ENCODE results near the gene KCNS1.

The KCNS1 gene

DNA sequence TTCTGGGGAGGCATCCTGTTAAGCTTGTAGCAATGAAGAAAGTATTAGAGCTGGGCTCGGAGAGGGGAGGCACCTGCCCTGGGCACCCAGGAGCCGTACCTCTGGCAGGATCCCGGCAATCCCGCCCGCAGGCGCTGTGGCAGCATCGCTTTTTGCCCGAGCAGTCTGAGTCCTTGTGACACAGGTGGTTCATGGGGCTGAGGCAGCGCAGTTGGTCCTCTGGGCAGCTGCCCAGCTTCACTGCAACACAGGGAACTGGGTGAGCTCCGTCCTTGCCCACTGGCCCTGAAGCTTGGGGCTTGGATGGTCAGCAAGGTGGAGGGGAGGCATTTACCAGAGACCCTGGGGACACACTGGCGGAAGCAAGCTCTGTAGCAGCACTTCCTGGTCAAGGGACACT lies 9.4 kb upstream of the KCNS1 start:
- H3K4me1 ChIP-seq (ENCODE audit: control insufficient read depth, insufficient read depth, low read length, poor library complexity, severe bottlenecking): no peaks in the 10 kb centered on the region
- no peak overlapping the region for H3K27ac ChIP-seq (ENCODE audit: insufficient read depth, low read length, poor library complexity, severe bottlenecking)
- H3K27me3 ChIP-seq (replicated peaks; ENCODE audit: control insufficient read depth, insufficient read depth, low read length, poor library complexity, severe bottlenecking): no peaks in the 10 kb centered on the region
- no peak overlapping the region for H3K4me3 ChIP-seq (ENCODE audit: insufficient read depth, low read depth, low read length, poor library complexity, severe bottlenecking)
- H3K36me3 ChIP-seq (ENCODE audit: control insufficient read depth, insufficient read depth, low read length): no peaks in the 10 kb centered on the region
- no peak for DNase-seq
- no peaks in the 10 kb centered on the region for H3K9me3 ChIP-seq (ENCODE audit: control insufficient read depth, low read length)

DNA sequence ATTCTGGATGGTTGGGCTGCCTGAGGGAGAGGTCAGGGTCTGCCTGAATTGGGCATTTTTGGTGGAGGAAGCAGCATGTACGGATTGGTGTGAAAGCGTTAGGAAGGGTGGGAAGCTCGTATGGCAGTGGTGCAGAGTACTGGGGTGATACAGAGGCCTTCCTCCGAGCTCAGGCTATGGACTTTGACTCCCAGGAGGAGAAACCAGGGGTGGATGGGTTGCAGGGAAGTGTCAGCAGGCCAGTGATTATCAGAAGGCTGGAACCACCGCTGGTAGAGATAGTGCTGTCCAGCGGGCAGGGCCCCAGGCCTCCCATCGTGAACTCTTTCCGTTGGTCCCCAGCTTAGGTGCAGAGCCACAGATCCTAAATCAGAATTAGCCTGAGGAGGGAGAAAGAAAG lies 8.7 kb upstream of the KCNS1 start:
- Histone ChIP-seq H3K27ac (ENCODE audit: insufficient read depth, low read length, poor library complexity, severe bottlenecking) (no peak overlapping the region), H3K9me3 (ENCODE audit: control insufficient read depth, low read length) (no peaks in the 10 kb centered on the region), H3K4me3 (ENCODE audit: insufficient read depth, low read depth, low read length, poor library complexity, severe bottlenecking) (no peak overlapping the region), H3K4me1 (ENCODE audit: control insufficient read depth, insufficient read depth, low read length, poor library complexity, severe bottlenecking) (no peaks in the 10 kb centered on the region), H3K36me3 (ENCODE audit: control insufficient read depth, insufficient read depth, low read length) (no peaks in the 10 kb centered on the region), H3K27me3 (replicated peaks; ENCODE audit: control insufficient read depth, insufficient read depth, low read length, poor library complexity, severe bottlenecking) (no peaks in the 10 kb centered on the region)
- DNase-seq: no peak

DNA sequence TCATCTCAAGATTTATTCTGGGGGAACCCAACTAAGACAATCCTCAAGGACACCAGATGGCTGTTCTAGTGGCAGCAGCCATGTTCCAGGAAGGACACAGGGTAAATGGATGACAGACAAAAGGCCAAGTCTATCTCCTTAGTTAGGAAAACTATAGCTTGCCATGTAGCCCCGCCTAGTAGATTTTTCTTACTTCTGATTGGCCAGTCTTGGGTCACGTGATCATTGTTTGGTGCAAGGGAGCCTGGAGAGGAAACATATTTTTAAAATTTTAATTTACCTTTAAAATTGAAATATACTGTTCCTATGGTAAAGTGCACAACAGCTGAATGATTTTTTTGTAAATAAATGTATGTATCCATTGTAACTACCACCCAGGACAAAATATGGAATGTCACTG lies 4.4 kb upstream of the KCNS1 start:
- no peak for DNase-seq
- no peak overlapping the region for H3K27ac ChIP-seq (ENCODE audit: insufficient read depth, low read length, poor library complexity, severe bottlenecking)
- H3K36me3 ChIP-seq (ENCODE audit: control insufficient read depth, insufficient read depth, low read length): no peaks in the 10 kb centered on the region
- H3K4me3 ChIP-seq (ENCODE audit: insufficient read depth, low read depth, low read length, poor library complexity, severe bottlenecking): no peak overlapping the region
- no peaks in the 10 kb centered on the region for H3K9me3 ChIP-seq (ENCODE audit: control insufficient read depth, low read length)
- peaks cover 5% of the 10 kb centered on the region for H3K4me1 ChIP-seq (ENCODE audit: control insufficient read depth, insufficient read depth, low read length, poor library complexity, severe bottlenecking)
- H3K27me3 ChIP-seq (replicated peaks; ENCODE audit: control insufficient read depth, insufficient read depth, low read length, poor library complexity, severe bottlenecking): peaks cover 4% of the 10 kb centered on the region

DNA sequence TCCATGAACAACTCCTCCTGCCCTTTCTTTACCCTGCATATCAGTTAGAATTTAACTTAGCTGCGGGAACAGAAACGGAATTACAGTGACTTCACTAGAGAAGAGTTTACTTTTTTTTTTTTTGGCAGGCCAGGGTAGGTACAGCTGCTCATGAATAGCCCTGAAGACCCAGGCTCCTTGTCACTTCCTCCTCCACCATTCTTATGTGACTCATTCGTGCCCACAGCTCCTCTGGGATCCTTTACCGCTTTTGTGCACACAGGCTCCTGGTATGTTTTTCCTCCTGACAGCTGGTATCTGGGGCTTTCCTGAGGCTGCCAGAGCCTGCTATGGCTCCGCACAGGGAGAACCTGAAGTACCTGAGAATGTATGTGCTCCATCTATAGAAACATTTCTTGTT lies 3.9 kb upstream of the KCNS1 start:
- no peaks in the 10 kb centered on the region for H3K9me3 ChIP-seq (ENCODE audit: control insufficient read depth, low read length)
- H3K27ac ChIP-seq (ENCODE audit: insufficient read depth, low read length, poor library complexity, severe bottlenecking): no peak overlapping the region
- H3K27me3 ChIP-seq (replicated peaks; ENCODE audit: control insufficient read depth, insufficient read depth, low read length, poor library complexity, severe bottlenecking): peaks cover 4% of the 10 kb centered on the region
- DNase-seq: no peak
- peaks cover 5% of the 10 kb centered on the region for H3K4me1 ChIP-seq (ENCODE audit: control insufficient read depth, insufficient read depth, low read length, poor library complexity, severe bottlenecking)
- no peaks in the 10 kb centered on the region for H3K36me3 ChIP-seq (ENCODE audit: control insufficient read depth, insufficient read depth, low read length)
- no peak overlapping the region for H3K4me3 ChIP-seq (ENCODE audit: insufficient read depth, low read depth, low read length, poor library complexity, severe bottlenecking)

DNA sequence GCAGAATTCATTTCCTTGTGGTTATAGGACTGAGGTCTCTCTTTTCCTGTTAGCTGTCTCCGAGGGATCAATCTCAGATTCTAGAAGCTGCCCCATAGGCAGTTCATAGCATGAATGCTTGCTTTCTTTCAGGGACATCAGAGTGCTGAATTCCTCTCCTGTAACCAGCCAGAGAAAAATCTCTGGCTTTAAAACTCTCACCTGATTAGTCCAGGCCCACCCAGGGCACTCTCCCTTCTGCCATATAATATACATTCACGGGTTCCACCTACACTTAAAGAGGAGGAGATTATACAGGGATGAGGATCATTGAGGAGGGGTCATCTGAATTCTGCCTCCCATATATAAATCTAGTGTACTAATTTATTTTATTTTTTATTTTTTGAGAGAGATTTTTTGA lies 2.1 kb upstream of the KCNS1 start:
- Histone ChIP-seq H3K4me3 (ENCODE audit: insufficient read depth, low read depth, low read length, poor library complexity, severe bottlenecking) (no peak overlapping the region), H3K27ac (ENCODE audit: insufficient read depth, low read length, poor library complexity, severe bottlenecking) (no peak overlapping the region), H3K27me3 (replicated peaks; ENCODE audit: control insufficient read depth, insufficient read depth, low read length, poor library complexity, severe bottlenecking) (peaks cover 11% of the 10 kb centered on the region), H3K4me1 (ENCODE audit: control insufficient read depth, insufficient read depth, low read length, poor library complexity, severe bottlenecking) (peaks cover 7% of the 10 kb centered on the region), H3K36me3 (ENCODE audit: control insufficient read depth, insufficient read depth, low read length) (no peaks in the 10 kb centered on the region), H3K9me3 (ENCODE audit: control insufficient read depth, low read length) (no peaks in the 10 kb centered on the region)
- no peak for DNase-seq

DNA sequence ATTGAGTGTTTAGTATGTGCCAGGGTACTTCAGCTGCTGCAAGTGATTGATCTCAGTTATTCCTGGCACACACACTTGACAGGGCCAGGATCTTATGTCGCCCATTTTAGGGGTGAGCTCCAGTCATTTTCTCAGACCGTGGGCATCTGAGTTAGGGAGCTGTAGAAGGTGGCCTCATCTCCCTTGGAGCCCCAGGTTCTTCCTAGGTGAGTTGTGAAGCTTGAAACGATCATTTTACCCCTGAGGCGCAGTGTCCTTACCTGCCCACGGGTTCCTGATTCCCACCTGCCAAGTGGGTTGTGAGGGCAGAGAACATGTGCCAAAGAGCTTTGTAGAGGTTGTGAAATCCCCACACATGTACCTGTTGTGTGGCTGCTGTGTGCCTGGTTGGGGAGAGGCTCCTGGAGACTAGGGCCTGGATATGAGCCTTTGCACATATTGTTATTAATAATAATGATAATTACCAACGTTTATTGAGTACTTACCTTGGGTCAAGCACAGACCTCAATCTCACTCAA lies 465 bp upstream of the KCNS1 start:
- DNase-seq: no peak
- Histone ChIP-seq H3K4me3 (ENCODE audit: insufficient read depth, low read depth, low read length, poor library complexity, severe bottlenecking) (no peak overlapping the region), H3K27me3 (replicated peaks; ENCODE audit: control insufficient read depth, insufficient read depth, low read length, poor library complexity, severe bottlenecking) (peaks cover 19% of the 10 kb centered on the region), H3K27ac (ENCODE audit: insufficient read depth, low read length, poor library complexity, severe bottlenecking) (no peak overlapping the region), H3K9me3 (ENCODE audit: control insufficient read depth, low read length) (no peaks in the 10 kb centered on the region), H3K4me1 (ENCODE audit: control insufficient read depth, insufficient read depth, low read length, poor library complexity, severe bottlenecking) (peaks cover 8% of the 10 kb centered on the region), H3K36me3 (ENCODE audit: control insufficient read depth, insufficient read depth, low read length) (no peaks in the 10 kb centered on the region)

DNA sequence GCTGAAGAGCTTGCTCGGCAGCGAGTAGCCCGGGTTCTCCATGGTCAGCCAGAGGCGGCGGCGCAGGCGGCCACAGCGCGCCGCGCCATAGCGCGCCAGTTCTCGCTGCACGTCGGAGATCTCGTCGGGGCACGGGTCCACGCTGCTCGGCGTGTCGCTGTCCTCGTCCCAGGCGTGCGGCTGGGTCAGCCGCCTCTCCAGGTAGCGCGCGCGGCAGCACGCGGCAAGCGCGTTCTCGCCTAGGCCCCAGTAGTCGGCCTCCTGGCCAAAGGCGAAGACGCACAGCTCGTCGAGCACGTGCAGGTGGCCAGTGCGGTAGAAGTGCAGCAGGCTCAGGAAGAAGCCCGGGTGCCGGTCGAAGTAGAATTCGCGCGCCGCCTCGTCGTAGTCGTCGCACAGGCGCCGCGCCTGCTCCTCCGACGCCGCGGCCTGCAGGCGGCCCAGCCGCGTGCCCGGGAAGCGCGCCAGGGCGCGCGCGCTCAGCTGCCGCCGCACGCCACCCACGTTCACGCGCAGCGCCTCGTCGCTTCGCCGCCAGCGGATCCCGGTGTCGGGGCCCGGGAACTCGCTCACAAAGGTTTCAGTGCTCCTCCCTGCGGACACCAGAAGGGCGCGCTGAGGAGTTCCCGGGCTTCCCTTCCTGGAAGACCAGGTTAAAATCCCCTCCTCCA lies 2.7 kb downstream of the KCNS1 start:
- Histone ChIP-seq H3K4me3 (ENCODE audit: insufficient read depth, low read depth, low read length, poor library complexity, severe bottlenecking) (peak overlapping the region; percentile 18), H3K27me3 (replicated peaks; ENCODE audit: control insufficient read depth, insufficient read depth, low read length, poor library complexity, severe bottlenecking) (peaks cover 23% of the 10 kb centered on the region), H3K4me1 (ENCODE audit: control insufficient read depth, insufficient read depth, low read length, poor library complexity, severe bottlenecking) (peaks cover 11% of the 10 kb centered on the region), H3K36me3 (ENCODE audit: control insufficient read depth, insufficient read depth, low read length) (no peaks in the 10 kb centered on the region), H3K27ac (ENCODE audit: insufficient read depth, low read length, poor library complexity, severe bottlenecking) (no peak overlapping the region), H3K9me3 (ENCODE audit: control insufficient read depth, low read length) (no peaks in the 10 kb centered on the region)
- DNase-seq: no peak

DNA sequence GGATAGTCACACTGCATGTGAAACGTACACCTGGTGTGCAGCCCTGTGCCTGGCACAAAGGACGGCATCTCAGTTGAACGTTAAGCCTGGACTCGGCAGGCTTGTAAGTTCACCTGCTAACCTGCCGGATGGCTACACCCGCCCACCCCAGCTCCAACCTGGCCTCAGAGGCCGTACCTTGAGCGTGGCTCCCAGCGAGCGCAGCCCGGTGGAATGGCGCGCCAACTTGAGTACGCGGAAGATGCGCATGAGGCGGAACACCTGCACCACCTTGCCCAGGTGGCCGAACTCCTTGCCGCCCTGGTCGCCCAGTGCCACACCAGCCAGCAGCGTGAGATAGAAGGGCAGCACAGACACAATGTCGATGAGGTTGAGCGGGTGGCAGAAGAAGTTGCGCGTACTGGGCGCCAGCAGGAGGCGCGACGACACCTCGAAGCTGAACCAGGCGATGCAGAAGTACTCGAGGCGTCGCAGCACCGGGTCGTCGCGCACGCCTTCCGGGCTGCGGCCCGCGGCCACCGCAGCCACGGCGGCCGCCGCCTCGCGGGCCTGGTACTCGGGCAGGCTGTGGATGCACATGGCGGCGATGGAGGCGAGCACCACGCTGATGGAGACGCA lies 3.3 kb downstream of the KCNS1 start:
- peaks cover 11% of the 10 kb centered on the region for H3K4me1 ChIP-seq (ENCODE audit: control insufficient read depth, insufficient read depth, low read length, poor library complexity, severe bottlenecking)
- peaks cover 23% of the 10 kb centered on the region for H3K27me3 ChIP-seq (replicated peaks; ENCODE audit: control insufficient read depth, insufficient read depth, low read length, poor library complexity, severe bottlenecking)
- no peaks in the 10 kb centered on the region for H3K9me3 ChIP-seq (ENCODE audit: control insufficient read depth, low read length)
- no peaks in the 10 kb centered on the region for H3K36me3 ChIP-seq (ENCODE audit: control insufficient read depth, insufficient read depth, low read length)
- H3K27ac ChIP-seq (ENCODE audit: insufficient read depth, low read length, poor library complexity, severe bottlenecking): no peak overlapping the region
- H3K4me3 ChIP-seq (ENCODE audit: insufficient read depth, low read depth, low read length, poor library complexity, severe bottlenecking): peak overlapping the region; percentile 18
- DNase-seq: no peak

DNA sequence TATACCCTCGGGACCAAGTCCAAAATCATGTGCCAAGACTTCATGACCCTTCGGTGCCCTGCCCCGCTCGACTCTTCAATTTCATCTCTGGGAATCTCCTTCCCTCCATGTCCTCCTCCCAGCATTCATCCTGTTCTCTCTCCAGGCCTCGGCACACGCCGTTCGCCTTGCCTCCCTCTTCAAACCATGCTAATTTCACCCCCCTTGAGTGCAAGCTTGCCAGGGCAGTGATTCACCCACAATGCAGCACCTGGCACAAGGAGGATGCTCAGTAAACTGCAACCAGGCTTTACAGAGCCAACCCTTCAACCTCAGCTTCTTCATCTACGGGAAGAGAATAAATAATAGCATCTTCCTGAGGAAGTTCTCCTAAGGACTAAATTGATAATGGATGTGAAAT lies 4.1 kb downstream of the KCNS1 start:
- Histone ChIP-seq H3K4me3 (ENCODE audit: insufficient read depth, low read depth, low read length, poor library complexity, severe bottlenecking) (no peak overlapping the region), H3K27ac (ENCODE audit: insufficient read depth, low read length, poor library complexity, severe bottlenecking) (no peak overlapping the region), H3K27me3 (replicated peaks; ENCODE audit: control insufficient read depth, insufficient read depth, low read length, poor library complexity, severe bottlenecking) (peaks cover 23% of the 10 kb centered on the region)

DNA sequence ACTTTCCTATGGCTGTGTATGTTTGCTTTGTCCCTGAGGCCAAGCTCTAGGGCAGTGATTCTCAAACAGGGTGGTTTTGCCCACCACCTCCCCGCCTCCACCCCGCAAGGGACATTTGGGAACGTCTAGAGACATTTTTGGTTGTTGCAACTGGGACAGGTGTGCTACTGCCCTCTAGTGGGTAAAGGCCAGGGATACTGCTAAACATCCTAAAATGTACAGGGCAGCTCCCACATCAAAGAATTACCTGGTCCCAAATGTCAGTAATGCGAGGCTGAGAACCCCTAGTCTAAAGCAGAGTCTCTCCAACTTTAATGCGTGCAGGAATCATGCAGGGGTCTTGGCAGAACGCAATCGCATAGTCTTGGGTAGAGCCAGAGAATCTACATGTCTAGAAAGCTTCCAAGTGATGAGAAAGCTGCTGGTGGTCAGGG lies 5.1 kb downstream of the KCNS1 start:
- peaks cover 20% of the 10 kb centered on the region for H3K27me3 ChIP-seq (replicated peaks; ENCODE audit: control insufficient read depth, insufficient read depth, low read length, poor library complexity, severe bottlenecking)
- no peaks in the 10 kb centered on the region for H3K36me3 ChIP-seq (ENCODE audit: control insufficient read depth, insufficient read depth, low read length)
- H3K9me3 ChIP-seq (ENCODE audit: control insufficient read depth, low read length): no peaks in the 10 kb centered on the region
- peak; percentile 11 to 32 (median 16) for DNase-seq
- no peak overlapping the region for H3K4me3 ChIP-seq (ENCODE audit: insufficient read depth, low read depth, low read length, poor library complexity, severe bottlenecking)
- peaks cover 9% of the 10 kb centered on the region for H3K4me1 ChIP-seq (ENCODE audit: control insufficient read depth, insufficient read depth, low read length, poor library complexity, severe bottlenecking)
- no peak overlapping the region for H3K27ac ChIP-seq (ENCODE audit: insufficient read depth, low read length, poor library complexity, severe bottlenecking)

More for the DNA sequence above, 4.1 kb downstream of the KCNS1 start:
- Histone ChIP-seq H3K4me1 (ENCODE audit: control insufficient read depth, insufficient read depth, low read length, poor library complexity, severe bottlenecking) (peaks cover 11% of the 10 kb centered on the region), H3K36me3 (ENCODE audit: control insufficient read depth, insufficient read depth, low read length) (no peaks in the 10 kb centered on the region), H3K9me3 (ENCODE audit: control insufficient read depth, low read length) (no peaks in the 10 kb centered on the region)
- DNase-seq: no peak

Data from effector memory CD4-positive, alpha-beta T cell (primary cell).